Activated CD4-positive, alpha-beta memory T cell treated with anti-CD3 and anti-CD28 coated beads for 36 hours (primary cell): Measurements from ENCODE around the gene LRP1. TPM values are rescaled to one million over a fixed set of nuclear protein-coding genes. Genes with fewer than 3 reads are reported as not detected.

ENCODE experiments used
- CTCF ChIA-PET: fragments of 350-600 bp; sonication (Branson Sonifier 250); formaldehyde crosslinking; loops from one replicate; lab custom pipeline; 2021; ENCODE audit warnings: antibody characterized with exemption, inconsistent platforms; lab: Charles Lee
- POLR2A ChIA-PET: fragments of 350-600 bp; sonication (Branson Sonifier 250); formaldehyde crosslinking; loops from one replicate; lab custom pipeline; 2021; ENCODE audit warnings: antibody characterized with exemption; lab: Charles Lee
- DNase-seq: peaks from one replicate; pipeline ENCODE4 v3.0.0-alpha.2; 2020
- H3K27ac Mint-ChIP-seq: one replicate; pipeline ENCODE4 v1.8.0; 2021; ENCODE audit warnings: mixed read lengths
- H3K27me3 Mint-ChIP-seq: one replicate; pipeline ENCODE4 v1.8.0; 2021; ENCODE audit warnings: mixed read lengths
- H3K36me3 Mint-ChIP-seq: one replicate; pipeline ENCODE4 v1.8.0; 2021; ENCODE audit warnings: mixed read lengths
- H3K4me1 Mint-ChIP-seq: one replicate; pipeline ENCODE4 v1.8.0; 2021; ENCODE audit warnings: low read depth, mixed read lengths
- H3K4me3 Mint-ChIP-seq: one replicate; pipeline ENCODE4 v1.8.0; 2021; ENCODE audit warnings: mild to moderate bottlenecking, mixed read lengths
- H3K9me3 Mint-ChIP-seq: one replicate; pipeline ENCODE4 v1.8.0; 2021; ENCODE audit warnings: mixed read lengths
- intact Hi-C: fragments of 100-400 bp; cut with micrococcal nuclease; formaldehyde crosslinking; loops from one replicate; pipeline ENCODE4 v1.15.1; 2023
- total RNA-seq, 2 experiments: library from RNA; stranded (reverse); gene quantifications; one replicate each; pipeline ENCODE4 v1.2.3, GENCODE V29; 2021

LRP1 gene
- total RNA-seq, 2 experiments from 2014 or later, result 1.4 TPM

- Mint-ChIP-seq H3K9me3 (peaks cover 7% of the 10 kb centered on the region), H3K27ac (no peak overlapping the region), H3K4me3 (peak overlapping the region; percentile 20), H3K36me3 (peaks cover 1% of the 10 kb centered on the region), H3K4me1 (peaks cover 18% of the 10 kb centered on the region), H3K27me3 (peaks cover 6% of the 10 kb centered on the region)
- no peak for DNase-seq
- CTCF ChIA-PET, result interaction anchor here (0.8 to 11.4 kb wide), 9 partner anchors 18 to 140 kb away, joined by 3 to 228 read pairs (median 6); partner anchors contain the start of gene STAT6
- intact Hi-C loops, result no loop called here
- POLR2A ChIA-PET, result interaction anchor here (0.8 to 2.4 kb wide), 2 partner anchors 17 to 63 kb away, joined by 4 to 17 read pairs; partner anchors contain the start of gene STAT6
These were observed 400 bp downstream of the LRP1 start for GRCh38 chr12:57128519-57129247.

GRCh38 chr12:57129321-57129842 is 1.1 kb downstream of the LRP1 start:
- DNase-seq, result no peak
- Mint-ChIP-seq H3K36me3 (no peaks in the 10 kb centered on the region), H3K27me3 (peaks cover 6% of the 10 kb centered on the region), H3K4me3 (peak overlapping the region; percentile 37), H3K27ac (no peak overlapping the region), H3K4me1 (peaks cover 15% of the 10 kb centered on the region), H3K9me3 (no peaks in the 10 kb centered on the region)
- ChIA-PET POLR2A (interaction anchor here (2.4 kb wide), 1 partner anchor 18 kb away, joined by 17 read pairs; the partner anchor contains the start of gene STAT6), CTCF (interaction anchor here (1.2 to 11.4 kb wide), 4 partner anchors 43 to 122 kb away, joined by 3 to 228 read pairs (median 106); no protein-coding TSS in a partner anchor)
- intact Hi-C loops, result no loop called here

GRCh38 chr12:57129889-57130288 is 1.6 kb downstream of the LRP1 start:
- POLR2A ChIA-PET, result no interaction called here

GRCh38 chr12:57130941-57131340 is 2.7 kb downstream of the LRP1 start:
- no peaks in the 10 kb centered on the region for H3K9me3 Mint-ChIP-seq
- H3K27ac Mint-ChIP-seq, result no peak overlapping the region
- CTCF ChIA-PET, result interaction anchor here (1.5 to 1.6 kb wide), 2 partner anchors 13 to 52 kb away, joined by 4 to 6 read pairs; no protein-coding TSS in a partner anchor
- POLR2A ChIA-PET, result no interaction called here
- intact Hi-C loops, result no loop called here
- H3K27me3 Mint-ChIP-seq, result peaks cover 5% of the 10 kb centered on the region
- peaks cover 12% of the 10 kb centered on the region for H3K4me1 Mint-ChIP-seq
- DNase-seq, result peak; percentile 20
- H3K4me3 Mint-ChIP-seq, result no peak overlapping the region
- H3K36me3 Mint-ChIP-seq, result no peaks in the 10 kb centered on the region

More at GRCh38 chr12:57129889-57130288, 1.6 kb downstream of the LRP1 start:
- DNase-seq, result no peak
- intact Hi-C loops, result no loop called here
- Mint-ChIP-seq H3K27me3 (peaks cover 6% of the 10 kb centered on the region), H3K4me3 (peak overlapping the region; percentile 37), H3K36me3 (no peaks in the 10 kb centered on the region), H3K4me1 (peaks cover 12% of the 10 kb centered on the region), H3K27ac (no peak overlapping the region), H3K9me3 (no peaks in the 10 kb centered on the region)
- CTCF ChIA-PET, result interaction anchor here (10.1 kb wide), 1 partner anchor 42 kb away, joined by 175 read pairs; no protein-coding TSS in a partner anchor

GRCh38 chr12:57131896-57132744 is 3.8 kb downstream of the LRP1 start:
- Mint-ChIP-seq H3K27me3 (peaks cover under 1% of the 10 kb centered on the region), H3K4me1 (peaks cover 11% of the 10 kb centered on the region), H3K9me3 (no peaks in the 10 kb centered on the region), H3K27ac (no peak overlapping the region), H3K36me3 (no peaks in the 10 kb centered on the region), H3K4me3 (no peak overlapping the region)
- ChIA-PET POLR2A (no interaction called here), CTCF (interaction anchor here (1.5 to 1.6 kb wide), 2 partner anchors 14 to 51 kb away, joined by 4 to 6 read pairs; no protein-coding TSS in a partner anchor)
- intact Hi-C loops, result no loop called here
- no peak for DNase-seq

GRCh38 chr12:57133013-57133569 is 4.8 kb downstream of the LRP1 start:
- DNase-seq, result no peak
- Mint-ChIP-seq H3K4me1 (peaks cover 9% of the 10 kb centered on the region), H3K36me3 (no peaks in the 10 kb centered on the region), H3K27me3 (no peaks in the 10 kb centered on the region), H3K27ac (no peak overlapping the region), H3K4me3 (no peak overlapping the region), H3K9me3 (no peaks in the 10 kb centered on the region)
- POLR2A ChIA-PET, result no interaction called here
- CTCF ChIA-PET, result interaction anchor here (0.7 to 1.5 kb wide), 3 partner anchors 9 to 391 kb away, joined by 3 to 5 read pairs (median 4); no protein-coding TSS in a partner anchor
- intact Hi-C loops, result no loop called here

GRCh38 chr12:57133916-57134315 is 5.6 kb downstream of the LRP1 start:
- H3K4me3 Mint-ChIP-seq, result no peak overlapping the region
- no peak for DNase-seq
- no peaks in the 10 kb centered on the region for H3K27me3 Mint-ChIP-seq
- ChIA-PET CTCF (interaction anchor here (1.0 to 1.5 kb wide), 2 partner anchors 10 to 79 kb away, joined by 4 to 5 read pairs; no protein-coding TSS in a partner anchor), POLR2A (no interaction called here)
- intact Hi-C loops, result no loop called here
- no peaks in the 10 kb centered on the region for H3K9me3 Mint-ChIP-seq
- no peaks in the 10 kb centered on the region for H3K36me3 Mint-ChIP-seq
- peaks cover 9% of the 10 kb centered on the region for H3K4me1 Mint-ChIP-seq
- H3K27ac Mint-ChIP-seq, result no peak overlapping the region

GRCh38 chr12:57134949-57135348 is 6.7 kb downstream of the LRP1 start:
- no peaks in the 10 kb centered on the region for H3K27me3 Mint-ChIP-seq
- no peak overlapping the region for H3K4me3 Mint-ChIP-seq
- POLR2A ChIA-PET, result no interaction called here
- no peak for DNase-seq
- no peaks in the 10 kb centered on the region for H3K9me3 Mint-ChIP-seq
- no peaks in the 10 kb centered on the region for H3K36me3 Mint-ChIP-seq
- intact Hi-C loops, result no loop called here
- no peak overlapping the region for H3K27ac Mint-ChIP-seq
- CTCF ChIA-PET, result interaction anchor here (0.6 to 1.2 kb wide), 3 partner anchors 11 to 48 kb away, joined by 3 to 9 read pairs (median 4); no protein-coding TSS in a partner anchor
- peaks cover 4% of the 10 kb centered on the region for H3K4me1 Mint-ChIP-seq

- Mint-ChIP-seq H3K9me3 (no peaks in the 10 kb centered on the region), H3K27me3 (no peaks in the 10 kb centered on the region), H3K36me3 (no peaks in the 10 kb centered on the region), H3K27ac (no peak overlapping the region), H3K4me1 (no peaks in the 10 kb centered on the region), H3K4me3 (no peak overlapping the region)
- DNase-seq, result no peak
- POLR2A ChIA-PET, result no interaction called here
- intact Hi-C loops, result no loop called here
- CTCF ChIA-PET, result interaction anchor here (0.6 to 1.3 kb wide), 6 partner anchors 8 to 47 kb away, joined by 3 to 9 read pairs (median 4); no protein-coding TSS in a partner anchor
These were observed 7.4 kb downstream of the LRP1 start for GRCh38 chr12:57135527-57136326.

- no peaks in the 10 kb centered on the region for H3K36me3 Mint-ChIP-seq
- no peaks in the 10 kb centered on the region for H3K4me1 Mint-ChIP-seq
- ChIA-PET CTCF (no interaction called here), POLR2A (no interaction called here)
- H3K27me3 Mint-ChIP-seq, result no peaks in the 10 kb centered on the region
- H3K4me3 Mint-ChIP-seq, result no peak overlapping the region
- no peak for DNase-seq
- intact Hi-C loops, result no loop called here
- no peak overlapping the region for H3K27ac Mint-ChIP-seq
- no peaks in the 10 kb centered on the region for H3K9me3 Mint-ChIP-seq
These were observed 10.4 kb downstream of the LRP1 start for GRCh38 chr12:57138526-57139272.
